GM12878 (cell line): ENCODE results near the gene SCGB3A1. TPM values are rescaled to one million over a fixed set of nuclear protein-coding genes. Genes with fewer than 3 reads are reported as not detected.

Experiments used
- ATAC-seq: fragments of 200-7000 bp; cut with Tn5 transposase; 3 replicates; pipeline ENCODE4 v1.9.1; 2020; ENCODE audit warnings: mild to moderate bottlenecking, moderate library complexity
- BruUV-seq: library from RNA; stranded (reverse); fragments of 400-500 nt; replicated peaks from 2 replicates; lab custom pipeline; 2021; lab: Mats Ljungman, UMichigan
- CTCF ChIA-PET: fragments of 300-600 bp; sonication (Branson Sonifier 250); formaldehyde crosslinking; extraction: SDS; loops from one replicate; lab custom pipeline; 2021; ENCODE audit warnings: inconsistent platforms; lab: Yijun Ruan, JAX
- POLR2A ChIA-PET: fragments of 350-600 bp; formaldehyde crosslinking; extraction: SDS; loops from one replicate; lab custom pipeline; 2021; ENCODE audit warnings: inconsistent platforms; lab: Charles Lee
- RAD21 ChIA-PET: fragments of 300-600 bp; sonication (Branson Sonifier 250); formaldehyde crosslinking; loops from one replicate; lab custom pipeline; 2023; ENCODE audit warnings: antibody characterized with exemption; ENCODE audit not compliant: unreplicated experiment; lab: Charles Lee
- SMC1A ChIA-PET: fragments of 300-600 bp; sonication (Branson Sonifier 250); formaldehyde crosslinking; loops from one replicate; lab custom pipeline; 2023; ENCODE audit not compliant: unreplicated experiment, uncharacterized antibody; lab: Charles Lee
- DNase-seq: peaks from one replicate; pipeline ENCODE4 v3.0.0-alpha.2; 2011; ENCODE audit warnings: low read depth, low spot score
- FAIRE-seq: peaks from 3 replicates; lab custom pipeline; 2011; peaks lifted over from hg19 to GRCh38; lab: Jason Lieb, UNC
- H2AFZ ChIP-seq: 2 replicates; pipeline ENCODE4 v1.6.0; 2011; ENCODE audit warnings: low read depth, low read length, control low read depth; ENCODE audit not compliant: control insufficient read depth
- H3K27ac ChIP-seq: 2 replicates; pipeline ENCODE4 v1.5.1; 2011; ENCODE audit warnings: control low read depth; ENCODE audit not compliant: control insufficient read depth, insufficient read depth
- H3K27me3 ChIP-seq, 2 experiments: replicated peaks in 1 of 2; 2 replicates each; pipeline versions ENCODE4 v1.6.0 to v1.6.1; 2011; ENCODE audit warnings: low read length in 1 of 2; ENCODE audit not compliant: control insufficient read depth in 2 of 2, insufficient read depth in 2 of 2
- H3K36me3 ChIP-seq, 2 experiments: 2 replicates each; pipeline ENCODE4 v1.5.1; 2011; ENCODE audit warnings: low read length in 1 of 2; ENCODE audit not compliant: control insufficient read depth in 2 of 2, insufficient read depth in 2 of 2
- H3K4me1 ChIP-seq: 2 replicates; pipeline ENCODE4 v1.6.1; 2011; ENCODE audit warnings: mild to moderate bottlenecking, low read length, moderate library complexity, mixed read lengths; ENCODE audit not compliant: control insufficient read depth, insufficient read depth
- H3K4me2 ChIP-seq: 2 replicates; pipeline ENCODE4 v1.6.0; 2011; ENCODE audit warnings: control low read depth; ENCODE audit not compliant: control insufficient read depth, insufficient read depth
- H3K4me3 ChIP-seq: fragments of 200-600 bp; sonication (generic); 2 replicates; pipeline ENCODE4 v1.5.1; 2016
- H3K79me2 ChIP-seq: 2 replicates; pipeline ENCODE4 v1.6.0; 2011; ENCODE audit warnings: low read length; ENCODE audit not compliant: control insufficient read depth, insufficient read depth
- H3K9ac ChIP-seq: 2 replicates; pipeline ENCODE4 v1.8.0; 2011; ENCODE audit warnings: low read length, control low read depth, mixed read lengths; ENCODE audit not compliant: control insufficient read depth, insufficient read depth
- H3K9me3 ChIP-seq: replicated peaks from 3 replicates; pipeline ENCODE4 v1.5.1; 2011; ENCODE audit warnings: mild to moderate bottlenecking, low read length; ENCODE audit not compliant: control insufficient read depth, insufficient read depth
- H4K20me1 ChIP-seq: 2 replicates; pipeline ENCODE4 v1.6.0; 2011; ENCODE audit not compliant: control insufficient read depth, insufficient read depth
- BRCA1 ChIP-seq: IDR thresholded peaks from 2 replicates; pipeline ENCODE4 v1.6.1; 2011; ENCODE audit warnings: low read depth, low read length, improper control_type of control experiment
- CHD1 ChIP-seq: IDR thresholded peaks from 2 replicates; pipeline ENCODE4 v1.6.1; 2012; ENCODE audit warnings: low read depth, low read length, improper control_type of control experiment
- E2F8 ChIP-seq: fragments of 450-650 bp; IDR thresholded peaks from 2 replicates; pipeline ENCODE4 v1.6.1; 2018; ENCODE audit warnings: mild to moderate bottlenecking, low read depth, moderate library complexity; ENCODE audit not compliant: partially characterized antibody
- EGR1 ChIP-seq, 2 experiments: IDR thresholded peaks; 1 replicate in 1 of 2; 2 replicates in 1 of 2; pipeline ENCODE4 v1.6.1; 2011 to 2012; ENCODE audit warnings: low read depth in 2 of 2, low read length in 2 of 2, borderline replicate concordance in 1 of 2, mild to moderate bottlenecking in 1 of 2, moderate library complexity in 1 of 2
- JUND ChIP-seq: IDR thresholded peaks from 2 replicates; pipeline ENCODE4 v1.6.1; 2012; ENCODE audit warnings: low read depth, mild to moderate bottlenecking, low read length, improper control_type of control experiment, moderate library complexity
- KAT2A ChIP-seq: conservative IDR thresholded peaks from 2 replicates; pipeline ENCODE4 v1.6.1; 2011; ENCODE audit warnings: low read depth, low read length; ENCODE audit not compliant: control insufficient read depth
- NKRF ChIP-seq: fragments of 450-650 bp; conservative IDR thresholded peaks from 2 replicates; pipeline ENCODE4 v1.6.1; 2017; ENCODE audit warnings: mild to moderate bottlenecking, moderate library complexity
- ZBED1 ChIP-seq: IDR thresholded peaks from 2 replicates; pipeline ENCODE4 v1.6.1; 2016; ENCODE audit warnings: borderline replicate concordance
- ZNF207 ChIP-seq: fragments of 450-650 bp; IDR thresholded peaks from 2 replicates; pipeline ENCODE4 v1.6.1; 2014; ENCODE audit warnings: antibody characterized with exemption, mild to moderate bottlenecking, borderline replicate concordance
- ZZZ3 ChIP-seq: IDR thresholded peaks from 2 replicates; pipeline ENCODE4 v1.6.1; 2011; ENCODE audit warnings: low read depth; ENCODE audit not compliant: control insufficient read depth, insufficient read length
- WGBS: methylation state at CpG from one replicate; pipeline ENCODE4 v1.1.6; 2016; ENCODE audit warnings: low lambda C conversion rate; ENCODE audit not compliant: insufficient replicate concordance, insufficient coverage; ENCODE audit errors: missing lambda C conversion rate; 5-methylcytosine and 5-hydroxymethylcytosine counted together
- in situ Hi-C: fragments of 300-500 bp; cut with MboI; formaldehyde crosslinking; loops from 9 replicates; pipeline ENCODE4 v1.14.3; 2018; ENCODE audit warnings: mixed read lengths
- intact Hi-C: fragments of 100-400 bp; cut with micrococcal nuclease; formaldehyde crosslinking; loops from one replicate; pipeline ENCODE4 v1.14.2; 2022; ENCODE audit not compliant: unreplicated experiment
- polyA plus RNA-seq, 11 experiments: library from polyadenylated mRNA; depleted of rRNA in 4 of 11; unstranded in 6 of 11; stranded (reverse) in 5 of 11; fragments of >200 nt; fragmentation: Nextera tagmentation in 4 of 11; fragmentation: Illumina TruSeq in 1 of 11; extraction: Ambion mirVana in 4 of 11; extraction: Trizol in 1 of 11; gene quantifications; 1 replicate in 1 of 11; 2 replicates in 10 of 11; pipeline versions ENCODE4 v1.2.1 to v1.2.3, GENCODE V29; 2011 to 2016; ENCODE audit warnings: inconsistent platforms in 2 of 11, missing spikeins in 2 of 11, low read depth in 1 of 11
- total RNA-seq, 4 experiments: library from RNA; depleted of rRNA in 3 of 4; stranded (reverse); fragments of >200 nt in 3 of 4; fragmentation: Illumina TruSeq in 1 of 4; extraction: Trizol in 1 of 4; gene quantifications; 2 replicates each; pipeline versions ENCODE4 v1.2.1 to v1.2.3, GENCODE V29; 2013 to 2021
- TF ChIP-seq, protein P1 (sequence below): fragments of 450-650 bp; IDR thresholded peaks from 2 replicates; pipeline ENCODE4 v1.6.1; 2016; ENCODE audit warnings: mild to moderate bottlenecking
- TF ChIP-seq, protein P2 (sequence below): fragments of 450-650 bp; formaldehyde crosslinking; IDR thresholded peaks from 2 replicates; pipeline ENCODE4 v1.4.0; 2022; ENCODE audit warnings: mild to moderate bottlenecking, moderate library complexity

SCGB3A1 gene
- total and polyA plus RNA-seq, 10 of the 15 experiments (the other 5 are each of a cell fraction or from before 2014, with no cell fraction given), result 0.46 TPM; not detected in 9

DNA sequence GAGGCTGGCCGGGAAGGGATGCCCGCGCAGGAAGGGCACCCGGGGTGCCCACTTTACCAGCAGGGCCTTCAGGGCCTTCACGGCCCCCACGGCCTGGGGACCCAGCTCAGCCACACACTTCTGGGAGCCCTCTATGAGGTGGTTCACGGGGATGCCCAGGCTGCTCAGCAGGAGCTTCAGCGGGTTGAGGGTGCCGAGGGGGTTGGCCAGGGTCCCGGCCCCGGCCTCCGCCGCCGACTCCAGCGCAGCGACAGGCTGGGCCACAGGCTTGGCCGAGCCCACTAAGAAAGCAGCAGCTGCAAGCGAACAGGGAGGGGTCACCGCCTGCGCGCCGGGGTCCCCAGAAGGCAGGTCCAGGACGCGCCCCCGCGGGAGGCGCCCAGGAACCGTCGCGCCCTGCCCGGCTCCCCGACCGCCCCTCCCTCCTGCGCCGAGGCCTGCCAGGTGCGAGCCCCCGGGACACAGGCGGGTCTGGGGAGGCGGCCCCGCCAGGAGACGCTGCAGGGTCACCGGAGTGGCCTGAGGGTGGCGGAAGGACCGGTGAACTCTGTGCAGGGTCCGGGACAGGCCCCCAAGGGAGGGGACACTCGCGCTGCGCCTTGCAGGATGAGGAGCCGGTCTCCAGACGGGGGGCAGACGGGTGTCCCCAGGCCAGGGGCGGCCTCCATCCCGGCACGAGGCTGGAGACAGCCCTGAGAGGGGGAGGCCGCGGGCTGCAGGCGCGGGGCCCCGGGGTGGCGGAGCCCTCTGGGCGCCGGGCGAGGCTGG, 572 bp downstream of the SCGB3A1 start:
- FAIRE-seq (no peak), DNase-seq (no peak), ATAC-seq (no peak)
- intact Hi-C loops, result no loop called here
- peaks cover 0 to 3% of the 10 kb centered on the region in 2 experiments; a peak in 1 of 4 replicates for H3K27me3 ChIP-seq
- no peaks in the 10 kb centered on the region for H3K4me1 ChIP-seq
- ChIA-PET CTCF (no interaction called here), SMC1A (no interaction called here), POLR2A (no interaction called here), RAD21 (no interaction called here)
- BruUV-seq, result no TSS peak
- H3K4me2 ChIP-seq, result no peak overlapping the region; the same call in 1 of the 2 replicates
- in situ Hi-C loops, result no loop called here
- H3K9ac ChIP-seq, result no peak overlapping the region
- TF ChIP-seq, protein P1, sequence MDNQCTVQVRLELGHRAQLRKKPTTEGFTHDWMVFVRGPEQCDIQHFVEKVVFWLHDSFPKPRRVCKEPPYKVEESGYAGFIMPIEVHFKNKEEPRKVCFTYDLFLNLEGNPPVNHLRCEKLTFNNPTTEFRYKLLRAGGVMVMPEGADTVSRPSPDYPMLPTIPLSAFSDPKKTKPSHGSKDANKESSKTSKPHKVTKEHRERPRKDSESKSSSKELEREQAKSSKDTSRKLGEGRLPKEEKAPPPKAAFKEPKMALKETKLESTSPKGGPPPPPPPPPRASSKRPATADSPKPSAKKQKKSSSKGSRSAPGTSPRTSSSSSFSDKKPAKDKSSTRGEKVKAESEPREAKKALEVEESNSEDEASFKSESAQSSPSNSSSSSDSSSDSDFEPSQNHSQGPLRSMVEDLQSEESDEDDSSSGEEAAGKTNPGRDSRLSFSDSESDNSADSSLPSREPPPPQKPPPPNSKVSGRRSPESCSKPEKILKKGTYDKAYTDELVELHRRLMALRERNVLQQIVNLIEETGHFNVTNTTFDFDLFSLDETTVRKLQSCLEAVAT, result no peak
- TF ChIP-seq ZBED1 (no peak), E2F8 (no peak), ZNF207 (no peak), ZZZ3 (no peak), EGR1 (IDR thresholded peaks at IDR 0.05; ENCODE audit: borderline replicate concordance in 1 of 2, low read depth in 2 of 2, low read length in 2 of 2) (no peak), NKRF (no peak), BRCA1 (no peak), JUND (no peak), CHD1 (no peak), KAT2A (no peak)
- TF ChIP-seq, protein P2, sequence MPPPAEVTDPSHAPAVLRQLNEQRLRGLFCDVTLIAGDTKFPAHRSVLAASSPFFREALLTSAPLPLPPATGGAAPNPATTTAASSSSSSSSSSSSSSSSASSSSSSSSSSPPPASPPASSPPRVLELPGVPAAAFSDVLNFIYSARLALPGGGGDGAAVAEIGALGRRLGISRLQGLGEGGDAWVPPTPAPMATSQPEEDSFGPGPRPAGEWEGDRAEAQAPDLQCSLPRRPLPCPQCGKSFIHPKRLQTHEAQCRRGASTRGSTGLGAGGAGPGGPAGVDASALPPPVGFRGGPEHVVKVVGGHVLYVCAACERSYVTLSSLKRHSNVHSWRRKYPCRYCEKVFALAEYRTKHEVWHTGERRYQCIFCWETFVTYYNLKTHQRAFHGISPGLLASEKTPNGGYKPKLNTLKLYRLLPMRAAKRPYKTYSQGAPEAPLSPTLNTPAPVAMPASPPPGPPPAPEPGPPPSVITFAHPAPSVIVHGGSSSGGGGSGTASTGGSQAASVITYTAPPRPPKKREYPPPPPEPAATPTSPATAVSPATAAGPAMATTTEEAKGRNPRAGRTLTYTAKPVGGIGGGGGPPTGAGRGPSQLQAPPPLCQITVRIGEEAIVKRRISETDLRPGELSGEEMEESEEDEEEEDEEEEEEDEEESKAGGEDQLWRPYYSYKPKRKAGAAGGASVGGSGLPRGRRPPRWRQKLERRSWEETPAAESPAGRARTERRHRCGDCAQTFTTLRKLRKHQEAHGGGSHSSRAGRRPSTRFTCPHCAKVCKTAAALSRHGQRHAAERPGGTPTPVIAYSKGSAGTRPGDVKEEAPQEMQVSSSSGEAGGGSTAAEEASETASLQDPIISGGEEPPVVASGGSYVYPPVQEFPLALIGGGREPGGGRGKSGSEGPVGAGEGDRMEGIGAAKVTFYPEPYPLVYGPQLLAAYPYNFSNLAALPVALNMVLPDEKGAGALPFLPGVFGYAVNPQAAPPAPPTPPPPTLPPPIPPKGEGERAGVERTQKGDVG (CRISPR knock-in tag), result no peak
- no peaks in the 10 kb centered on the region for H4K20me1 ChIP-seq
- no peaks in the 10 kb centered on the region for H3K36me3 ChIP-seq
- no peaks in the 10 kb centered on the region for H3K9me3 ChIP-seq
- H3K27ac ChIP-seq, result no peak overlapping the region
- WGBS, result 15% methylated on average over 53 of the region's 63 CpGs
- H3K4me3 ChIP-seq, result no peak overlapping the region
- H3K79me2 ChIP-seq, result no peaks in the 10 kb centered on the region
- H2AFZ ChIP-seq, result no peak overlapping the region
